ENCODE data around the gene CACNA2D1.
"Not testable (repeated sequence)": the region's sequence is repeated elsewhere in the genome, so short reads cannot be mapped to it uniquely, and the experiment has no call there.

The CACNA2D1 gene

DNA sequence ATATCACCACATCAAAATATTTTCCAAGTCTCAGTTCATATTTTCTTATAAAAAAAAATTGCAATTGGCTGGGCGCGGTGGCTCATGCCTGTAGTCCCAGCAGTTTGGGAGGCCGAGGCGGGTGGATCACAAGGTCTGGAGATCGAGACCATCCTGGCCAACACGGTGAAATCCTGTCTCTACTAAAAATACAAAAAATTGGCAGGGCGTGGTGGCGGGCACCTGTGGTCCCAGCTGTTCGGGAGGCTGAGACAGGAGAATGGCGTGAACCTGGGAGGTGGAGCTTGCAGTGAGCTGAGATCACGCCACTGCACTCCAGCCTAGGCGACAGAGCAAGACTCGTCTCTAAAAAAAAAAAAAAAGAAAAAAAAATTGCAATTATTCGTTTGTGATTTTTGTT lies 303.0 kb downstream of the CACNA2D1 start:
- not testable (repeated sequence) for ATAC-seq; H3K27ac Mint-ChIP-seq; H3K36me3 Mint-ChIP-seq (ENCODE audit: low read depth); H3K9me3 Mint-ChIP-seq; H3K4me3 Mint-ChIP-seq; DNase-seq; H3K4me1 Mint-ChIP-seq; H3K27me3 Mint-ChIP-seq

DNA sequence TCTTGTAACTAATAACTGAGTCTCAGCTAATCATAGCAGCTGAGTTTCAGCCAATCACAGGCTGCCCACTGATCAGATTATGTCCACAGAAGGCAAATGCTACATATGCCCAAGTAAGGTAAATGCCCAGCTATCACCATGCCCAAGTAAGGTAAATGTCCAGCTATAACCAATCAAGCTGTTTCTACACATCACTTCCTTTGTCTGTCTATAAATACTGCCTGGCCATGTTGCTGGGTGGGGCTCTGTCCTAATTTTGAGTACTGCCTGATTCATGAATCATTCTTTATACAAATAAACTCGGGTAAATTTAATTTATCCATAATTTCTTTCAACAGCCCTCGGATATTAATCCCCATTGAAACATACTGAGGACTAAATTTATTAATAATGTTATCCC lies 312.4 kb downstream of the CACNA2D1 start:
- Mint-ChIP-seq H3K4me3 (no peak overlapping the region), H3K4me1 (no peaks in the 10 kb centered on the region), H3K36me3 (ENCODE audit: low read depth) (no peaks in the 10 kb centered on the region), H3K27ac (no peak overlapping the region), H3K27me3 (no peaks in the 10 kb centered on the region), H3K9me3 (no peaks in the 10 kb centered on the region)
- no peak for DNase-seq
- ATAC-seq = no peak

DNA sequence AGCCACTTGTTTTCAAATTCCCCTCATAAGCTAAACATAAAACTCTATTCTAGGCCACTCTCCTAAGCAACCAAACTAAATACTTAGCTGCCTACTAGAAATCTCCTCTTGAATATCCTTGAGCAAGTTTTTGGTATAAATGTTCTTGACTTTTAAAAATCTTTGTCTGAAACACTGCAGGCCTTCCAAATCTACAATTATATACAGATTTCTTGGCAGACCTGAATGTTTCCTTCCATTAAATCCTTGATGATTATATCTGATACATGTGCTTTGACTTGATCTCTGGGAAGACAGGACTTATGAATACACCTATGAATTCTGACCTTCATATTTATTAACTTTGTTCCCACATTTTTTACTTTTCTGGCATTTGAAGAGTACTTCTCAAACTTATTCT lies 314.5 kb downstream of the CACNA2D1 start:
- Mint-ChIP-seq H3K4me1 (no peaks in the 10 kb centered on the region), H3K9me3 (no peaks in the 10 kb centered on the region), H3K27me3 (no peaks in the 10 kb centered on the region), H3K36me3 (ENCODE audit: low read depth) (no peaks in the 10 kb centered on the region), H3K4me3 (no peak overlapping the region), H3K27ac (no peak overlapping the region)
- ATAC-seq (no peak), DNase-seq (no peak)

DNA sequence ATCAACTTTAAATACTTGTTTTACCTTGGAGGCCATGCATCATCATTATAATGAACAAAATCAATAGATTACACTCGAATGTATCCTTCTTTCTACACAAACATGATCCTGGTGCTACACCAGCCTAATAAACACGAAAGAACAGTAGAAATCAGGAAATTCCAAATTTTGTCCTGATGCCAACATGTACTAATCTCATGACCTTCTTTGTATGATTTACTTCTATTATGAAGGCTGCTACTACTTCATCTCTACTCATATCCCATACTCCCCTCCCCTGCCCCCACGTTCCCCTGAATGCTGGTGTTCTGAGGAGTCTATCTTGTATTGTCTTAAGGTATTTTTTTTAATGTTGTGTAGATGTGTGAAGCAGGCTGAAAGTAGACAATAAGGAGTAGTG lies 315.0 kb downstream of the CACNA2D1 start:
- Mint-ChIP-seq H3K9me3 (no peaks in the 10 kb centered on the region), H3K36me3 (ENCODE audit: low read depth) (no peaks in the 10 kb centered on the region), H3K4me3 (no peak overlapping the region), H3K27me3 (no peaks in the 10 kb centered on the region), H3K27ac (no peak overlapping the region), H3K4me1 (no peaks in the 10 kb centered on the region)
- DNase-seq (no peak), ATAC-seq (no peak)

DNA sequence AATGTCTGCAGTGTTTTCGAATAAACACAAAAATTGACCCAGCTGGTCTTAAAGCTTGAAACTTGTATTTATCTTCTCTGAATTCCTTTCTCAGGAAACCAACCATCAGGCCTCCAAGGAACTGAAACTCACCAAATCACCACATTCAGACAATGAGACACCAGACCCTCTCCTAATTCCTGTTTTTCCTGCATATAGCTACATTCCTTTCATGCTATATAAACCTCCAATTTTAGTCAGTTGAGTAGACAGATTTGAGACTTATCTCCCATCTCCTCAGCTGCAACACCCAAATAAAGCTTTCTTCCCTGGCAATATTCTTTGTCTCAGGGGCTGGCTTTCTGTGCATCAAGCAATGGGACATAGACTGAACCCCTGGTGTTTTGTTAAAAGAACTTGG lies 317.0 kb downstream of the CACNA2D1 start:
- no peaks in the 10 kb centered on the region for H3K9me3 Mint-ChIP-seq
- no peaks in the 10 kb centered on the region for H3K27me3 Mint-ChIP-seq
- H3K4me3 Mint-ChIP-seq = no peak overlapping the region
- no peak for ATAC-seq
- H3K36me3 Mint-ChIP-seq (ENCODE audit: low read depth) = no peaks in the 10 kb centered on the region
- no peaks in the 10 kb centered on the region for H3K4me1 Mint-ChIP-seq
- no peak for DNase-seq
- H3K27ac Mint-ChIP-seq = no peak overlapping the region

DNA sequence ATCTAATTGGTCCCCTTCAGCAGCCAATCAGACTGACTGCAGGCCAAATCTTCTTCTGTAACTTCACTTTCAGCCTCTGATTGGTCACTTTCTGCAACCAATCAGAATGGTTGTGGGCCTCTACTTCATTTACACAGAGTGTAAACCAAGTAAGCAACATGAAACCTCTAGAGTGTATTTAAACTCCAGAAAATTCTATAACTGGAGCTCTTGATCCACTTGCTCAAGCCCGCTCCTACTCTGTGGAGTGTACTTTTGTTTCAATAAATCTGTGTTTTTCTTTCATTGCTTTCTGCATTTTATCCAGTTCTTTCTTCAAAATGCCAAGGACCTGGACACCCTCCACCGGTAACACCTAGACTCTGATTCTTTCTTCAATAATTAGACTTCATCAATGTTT lies 319.1 kb downstream of the CACNA2D1 start:
- H3K4me3 Mint-ChIP-seq = no peak overlapping the region
- no peak overlapping the region for H3K27ac Mint-ChIP-seq
- no peak for ATAC-seq
- no peaks in the 10 kb centered on the region for H3K27me3 Mint-ChIP-seq
- no peaks in the 10 kb centered on the region for H3K4me1 Mint-ChIP-seq
- no peaks in the 10 kb centered on the region for H3K36me3 Mint-ChIP-seq (ENCODE audit: low read depth)
- no peak for DNase-seq
- H3K9me3 Mint-ChIP-seq = no peaks in the 10 kb centered on the region

DNA sequence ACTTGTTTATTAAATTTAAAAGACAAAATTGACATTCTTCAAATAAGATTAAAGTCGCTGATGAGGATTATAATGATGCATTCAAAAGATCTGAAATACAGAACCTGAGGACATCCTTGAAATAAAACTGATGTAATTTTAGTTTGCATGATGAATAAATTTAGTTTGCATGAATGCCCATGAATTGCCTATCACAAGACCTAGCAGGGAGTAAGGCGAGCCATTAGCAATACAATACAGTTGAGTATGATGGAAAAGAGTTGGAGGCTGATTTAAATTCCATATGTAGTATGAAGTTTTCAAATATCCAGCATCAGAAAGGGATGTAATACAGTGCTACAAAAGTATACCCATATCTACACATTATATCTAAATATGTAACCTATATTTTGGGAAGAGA lies 321.3 kb downstream of the CACNA2D1 start:
- H3K27me3 Mint-ChIP-seq = no peaks in the 10 kb centered on the region
- H3K4me1 Mint-ChIP-seq = no peaks in the 10 kb centered on the region
- DNase-seq = no peak
- H3K9me3 Mint-ChIP-seq = no peaks in the 10 kb centered on the region
- no peaks in the 10 kb centered on the region for H3K36me3 Mint-ChIP-seq (ENCODE audit: low read depth)
- no peak overlapping the region for H3K27ac Mint-ChIP-seq
- no peak overlapping the region for H3K4me3 Mint-ChIP-seq
- no peak for ATAC-seq

DNA sequence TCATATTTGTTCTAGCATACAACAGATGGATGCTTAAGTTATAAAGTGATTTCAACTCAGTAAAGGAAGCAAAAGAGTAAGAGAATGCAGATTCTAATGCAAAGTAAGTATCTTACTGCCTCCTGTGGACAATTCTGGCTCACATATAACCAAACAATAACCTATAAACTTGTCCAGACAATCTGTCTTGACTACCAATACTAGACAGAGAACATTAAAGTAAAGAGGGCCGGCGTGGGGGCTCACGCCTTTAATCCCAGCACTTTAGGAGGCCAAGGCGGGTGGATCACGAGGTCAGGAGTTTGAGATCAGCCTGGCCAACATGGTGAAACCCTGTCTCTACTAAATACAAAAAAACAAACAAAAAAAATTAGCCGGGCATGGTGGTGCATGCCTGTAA lies 329.3 kb downstream of the CACNA2D1 start:
- Mint-ChIP-seq H3K9me3 (peaks cover 2% of the 10 kb centered on the region), H3K4me1 (no peaks in the 10 kb centered on the region), H3K27me3 (no peaks in the 10 kb centered on the region), H3K36me3 (ENCODE audit: low read depth) (no peaks in the 10 kb centered on the region), H3K27ac (no peak overlapping the region), H3K4me3 (no peak overlapping the region)
- ATAC-seq (no peak), DNase-seq (no peak)

DNA sequence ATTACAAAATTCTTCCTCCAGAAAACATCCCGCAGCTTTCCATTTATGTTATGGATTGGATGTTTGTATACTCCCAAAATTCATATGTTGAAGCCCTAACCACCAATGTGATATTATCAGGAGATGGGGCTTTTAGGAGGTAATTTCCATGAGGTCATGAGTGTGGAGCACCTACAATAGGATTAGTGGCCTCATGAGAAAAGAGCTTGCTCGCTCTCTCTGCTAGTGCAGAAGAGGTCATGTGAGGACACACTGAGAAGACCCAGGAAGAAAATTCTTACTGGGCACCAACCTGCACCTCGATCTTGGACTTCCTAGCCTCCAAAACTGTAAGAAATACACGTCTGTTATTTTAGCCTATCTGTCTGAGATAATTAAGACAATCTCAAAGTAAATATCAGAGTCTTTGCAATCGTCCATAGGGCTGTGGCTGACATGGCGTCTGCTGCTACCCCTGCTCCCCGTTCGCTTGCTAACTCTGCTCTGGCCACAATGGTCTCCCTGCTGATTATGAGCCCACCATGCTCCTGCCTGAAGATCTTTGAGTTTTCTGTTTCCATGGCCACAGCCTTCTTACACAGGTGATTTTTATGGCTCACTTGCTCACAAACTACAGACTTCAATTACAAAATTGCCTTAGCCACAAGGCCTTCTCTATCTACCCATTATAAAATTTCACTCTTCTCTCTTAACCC lies 333.3 kb downstream of the CACNA2D1 start:
- Mint-ChIP-seq H3K4me1 (no peaks in the 10 kb centered on the region), H3K9me3 (peaks cover 3% of the 10 kb centered on the region), H3K36me3 (ENCODE audit: low read depth) (no peaks in the 10 kb centered on the region), H3K27ac (no peak overlapping the region), H3K4me3 (no peak overlapping the region), H3K27me3 (no peaks in the 10 kb centered on the region)
- ATAC-seq = no peak
- DNase-seq = no peak

DNA sequence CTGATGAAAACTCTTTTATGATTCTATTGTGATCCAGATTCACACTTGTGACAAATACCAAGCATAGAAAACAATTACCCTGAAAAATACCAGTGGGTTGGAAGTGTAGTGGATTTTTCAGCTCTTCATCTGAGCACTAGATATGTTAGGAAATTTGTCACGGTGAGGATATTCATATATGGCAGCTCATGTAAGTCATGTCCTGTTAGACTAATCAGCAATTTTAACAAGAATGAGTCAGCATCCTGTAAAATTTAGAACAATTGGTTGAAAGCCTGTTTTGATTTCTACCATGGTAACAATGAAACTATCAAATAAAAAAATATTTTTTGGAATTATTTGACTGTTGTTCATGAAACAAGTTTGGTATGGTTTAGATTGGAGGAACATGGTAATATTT lies 334.3 kb downstream of the CACNA2D1 start:
- DNase-seq = no peak
- ATAC-seq = no peak
- H3K9me3 Mint-ChIP-seq = peaks cover 3% of the 10 kb centered on the region
- H3K27ac Mint-ChIP-seq = no peak overlapping the region
- H3K4me3 Mint-ChIP-seq = no peak overlapping the region
- no peaks in the 10 kb centered on the region for H3K27me3 Mint-ChIP-seq
- no peaks in the 10 kb centered on the region for H3K4me1 Mint-ChIP-seq
- no peaks in the 10 kb centered on the region for H3K36me3 Mint-ChIP-seq (ENCODE audit: low read depth)

DNA sequence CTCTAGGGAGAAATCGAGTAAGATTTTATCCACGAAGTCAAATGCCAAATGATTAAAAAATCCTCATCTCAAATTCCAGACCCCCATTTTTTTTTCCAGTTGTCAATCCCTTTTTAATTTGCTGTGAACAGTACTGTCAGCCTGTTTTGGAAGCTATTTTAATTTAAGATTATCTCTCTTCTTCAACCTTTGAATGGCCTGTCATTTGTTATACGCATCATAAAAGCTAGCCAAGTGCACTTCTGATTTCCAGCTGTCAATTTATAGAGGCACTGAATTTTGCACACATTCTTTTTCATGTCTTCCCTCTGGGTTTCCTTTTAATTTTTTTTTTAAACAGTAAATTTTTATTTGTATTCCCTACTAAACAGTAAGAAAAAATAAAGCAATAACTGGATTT lies 337.4 kb downstream of the CACNA2D1 start:
- no peaks in the 10 kb centered on the region for H3K4me1 Mint-ChIP-seq
- H3K27ac Mint-ChIP-seq = no peak overlapping the region
- no peak overlapping the region for H3K4me3 Mint-ChIP-seq
- peaks cover 3% of the 10 kb centered on the region for H3K9me3 Mint-ChIP-seq
- ATAC-seq = no peak
- DNase-seq = no peak
- no peaks in the 10 kb centered on the region for H3K27me3 Mint-ChIP-seq
- no peaks in the 10 kb centered on the region for H3K36me3 Mint-ChIP-seq (ENCODE audit: low read depth)

DNA sequence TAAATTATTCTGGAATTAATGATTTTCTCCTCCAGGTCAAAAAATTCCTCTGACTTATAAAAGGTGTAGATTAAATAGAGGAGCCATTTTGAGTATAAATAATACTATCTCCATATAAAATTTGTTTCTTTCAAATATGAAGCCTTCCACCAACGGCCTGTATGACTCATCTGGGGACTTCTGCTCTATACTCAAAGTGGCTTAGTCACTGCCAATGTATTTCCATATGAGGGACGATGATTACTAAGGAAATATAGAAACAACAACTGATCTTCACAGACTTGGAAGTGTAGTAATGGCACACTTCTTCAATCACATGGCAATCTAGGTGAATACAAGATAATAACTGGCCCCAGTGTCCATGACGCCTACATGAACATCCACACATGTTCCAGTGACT lies 338.1 kb downstream of the CACNA2D1 start:
- no peaks in the 10 kb centered on the region for H3K4me1 Mint-ChIP-seq
- H3K9me3 Mint-ChIP-seq = peaks cover 3% of the 10 kb centered on the region
- no peak for DNase-seq
- no peak for ATAC-seq
- no peak overlapping the region for H3K4me3 Mint-ChIP-seq
- H3K36me3 Mint-ChIP-seq (ENCODE audit: low read depth) = no peaks in the 10 kb centered on the region
- H3K27ac Mint-ChIP-seq = no peak overlapping the region
- no peaks in the 10 kb centered on the region for H3K27me3 Mint-ChIP-seq

DNA sequence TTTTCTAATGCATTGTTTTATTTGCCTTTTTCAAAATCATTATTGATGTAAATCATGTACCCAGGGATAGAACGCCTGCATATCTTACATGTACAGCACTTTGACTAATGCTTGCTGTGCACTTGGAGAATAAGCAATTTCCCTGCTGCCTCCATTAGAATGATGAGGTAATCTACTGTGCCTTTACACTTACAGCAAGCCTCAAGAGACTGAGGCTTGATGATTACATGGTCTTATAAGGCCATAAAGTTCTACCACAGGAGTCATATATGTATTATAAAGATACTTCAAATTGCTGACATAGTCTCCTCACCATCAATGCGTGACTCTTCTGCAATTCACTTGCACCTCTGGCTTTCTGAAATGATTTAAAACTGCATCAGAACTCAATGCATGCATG lies 345.2 kb downstream of the CACNA2D1 start:
- Mint-ChIP-seq H3K36me3 (ENCODE audit: low read depth) (no peaks in the 10 kb centered on the region), H3K4me1 (no peaks in the 10 kb centered on the region), H3K27ac (no peak overlapping the region), H3K4me3 (no peak overlapping the region), H3K9me3 (peaks cover 4% of the 10 kb centered on the region), H3K27me3 (no peaks in the 10 kb centered on the region)
- no peak for DNase-seq
- no peak for ATAC-seq

DNA sequence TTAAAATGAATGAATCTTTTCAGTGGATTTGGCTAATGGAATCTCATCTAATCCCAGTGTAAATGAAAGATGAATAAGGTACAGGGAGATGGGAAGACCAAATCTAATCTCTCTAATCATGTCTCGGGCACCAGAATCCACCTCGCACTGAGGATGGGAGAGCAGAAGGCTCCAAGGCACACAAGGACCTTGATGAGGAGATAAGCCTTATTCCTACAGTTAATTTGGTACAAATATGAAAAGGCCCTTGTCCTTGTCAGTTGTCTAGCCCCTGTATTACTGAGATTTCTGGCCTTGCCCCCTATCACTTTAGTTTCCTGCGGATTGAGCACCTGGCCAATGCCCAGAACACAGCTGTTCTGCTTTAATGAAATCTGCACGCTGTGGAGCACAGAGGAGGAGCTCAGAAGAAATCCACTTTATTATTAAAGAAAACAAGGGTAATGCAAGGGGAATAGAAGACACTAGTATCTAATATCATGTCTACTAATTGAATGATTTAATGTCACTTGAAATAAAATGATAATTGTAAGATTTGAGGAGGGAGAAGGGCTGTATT lies 352.4 kb downstream of the CACNA2D1 start:
- H3K27ac Mint-ChIP-seq = no peak overlapping the region
- DNase-seq (no peak), ATAC-seq (no peak)
- H3K9me3 Mint-ChIP-seq = no peaks in the 10 kb centered on the region
- H3K27me3 Mint-ChIP-seq = no peaks in the 10 kb centered on the region
- no peak overlapping the region for H3K4me3 Mint-ChIP-seq
- no peaks in the 10 kb centered on the region for H3K36me3 Mint-ChIP-seq (ENCODE audit: low read depth)
- H3K4me1 Mint-ChIP-seq = no peaks in the 10 kb centered on the region

DNA sequence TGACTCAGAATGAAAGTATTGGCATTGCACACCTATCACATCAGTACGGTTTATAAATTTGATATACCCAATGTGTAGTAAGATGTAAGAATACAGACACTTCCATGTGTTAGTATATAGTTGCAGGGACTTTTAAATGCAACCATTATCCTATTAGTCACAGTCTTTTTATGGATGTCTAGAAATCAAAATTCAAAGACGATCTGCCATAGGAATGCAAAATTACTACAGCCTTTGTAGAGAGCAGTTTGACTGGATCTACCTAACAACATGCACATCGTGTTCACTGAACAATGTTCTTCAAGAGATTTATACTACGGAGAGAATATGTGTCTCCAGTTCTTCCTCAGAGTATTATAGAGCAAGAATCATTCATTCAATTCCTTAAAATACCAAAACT lies 356.5 kb downstream of the CACNA2D1 start:
- Mint-ChIP-seq H3K27ac (no peak overlapping the region), H3K4me1 (no peaks in the 10 kb centered on the region), H3K27me3 (no peaks in the 10 kb centered on the region), H3K36me3 (ENCODE audit: low read depth) (no peaks in the 10 kb centered on the region), H3K9me3 (peaks cover 5% of the 10 kb centered on the region), H3K4me3 (no peak overlapping the region)
- no peak for DNase-seq
- no peak for ATAC-seq

DNA sequence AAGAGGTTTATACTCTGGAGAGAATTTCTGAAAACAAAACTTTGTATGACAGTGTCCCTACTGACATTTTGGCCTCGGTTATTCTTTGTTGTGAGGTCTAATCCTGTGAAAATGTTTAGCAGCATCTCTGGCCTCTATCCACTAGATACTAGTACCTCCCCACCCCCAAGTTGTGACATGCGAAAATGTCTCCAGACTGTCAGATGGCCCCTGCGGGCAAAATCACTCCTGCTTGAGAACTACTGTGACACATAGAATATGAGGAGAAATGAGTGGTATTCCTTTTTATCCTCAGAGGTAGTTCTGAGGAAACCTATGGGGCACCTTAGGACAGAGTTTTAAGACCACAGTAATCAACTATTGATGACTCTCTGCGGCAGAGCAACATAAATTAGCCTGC lies 358.5 kb downstream of the CACNA2D1 start:
- ATAC-seq = no peak
- H3K27ac Mint-ChIP-seq = no peak overlapping the region
- DNase-seq = no peak
- peaks cover 5% of the 10 kb centered on the region for H3K9me3 Mint-ChIP-seq
- H3K27me3 Mint-ChIP-seq = no peaks in the 10 kb centered on the region
- no peak overlapping the region for H3K4me3 Mint-ChIP-seq
- no peaks in the 10 kb centered on the region for H3K36me3 Mint-ChIP-seq (ENCODE audit: low read depth)
- no peaks in the 10 kb centered on the region for H3K4me1 Mint-ChIP-seq
